HCT116 (cell line): Measurements from ENCODE around the gene LTBP1. TPM values are rescaled to one million over a fixed set of nuclear protein-coding genes. Genes with fewer than 3 reads are reported as not detected.

Experiments
- ATAC-seq: fragments of 200-7000 bp; cut with Tn5 transposase; 2 replicates; pipeline ENCODE4 v1.9.1; 2020; ENCODE audit warnings: mild to moderate bottlenecking, moderate library complexity
- BruUV-seq: library from RNA; stranded (reverse); fragments of 400-500 nt; replicated peaks from 2 replicates; lab custom pipeline; 2021; lab: Mats Ljungman, UMichigan
- CTCF ChIA-PET: fragments of 300-600 bp; sonication (Branson Sonifier 250); formaldehyde crosslinking; loops from one replicate; lab custom pipeline; 2021; ENCODE audit warnings: antibody characterized with exemption; lab: Charles Lee
- POLR2A ChIA-PET: fragments of 300-600, 350-600 bp; sonication (Branson Sonifier 250); formaldehyde crosslinking; loops from one replicate; lab custom pipeline; 2021; ENCODE audit warnings: antibody characterized with exemption; lab: Charles Lee
- RAD21 ChIA-PET, 2 experiments: fragments of 300-600 bp; sonication (Branson Sonifier 250); formaldehyde crosslinking; loops; one replicate each; lab custom pipeline; 2023; ENCODE audit warnings: low total read pairs in 2 of 2; ENCODE audit not compliant: uncharacterized antibody in 2 of 2, unreplicated experiment in 2 of 2, low non-redundant PET in 1 of 2; lab: Charles Lee
- DNase-seq: peaks from one replicate; pipeline ENCODE4 v3.0.0-alpha.2; 2010; ENCODE audit warnings: low read depth, low spot score
- H2AFZ ChIP-seq: fragments of 200-600 bp; shearing (Covaris generic), sonication (generic); 2 replicates; pipeline ENCODE4 v1.6.1; 2017; ENCODE audit warnings: low read depth, mixed run types, mixed read lengths, antibody characterized with exemption, low read length; ENCODE audit not compliant: poor library complexity, severe bottlenecking
- H3K27ac ChIP-seq: 2 replicates; pipeline ENCODE4 v1.5.1; 2012; ENCODE audit warnings: low read depth, low read length
- H3K27me3 ChIP-seq: fragments of 200-600 bp; sonication (generic); 2 replicates; pipeline ENCODE4 v1.6.1; 2016; ENCODE audit warnings: mixed run types, low read length, mixed read lengths; ENCODE audit not compliant: insufficient read depth
- H3K36me3 ChIP-seq, 2 experiments: fragments of 200-500 bp in 1 of 2; fragments of 200-600 bp in 1 of 2; sonication (Bioruptor generic) in 1 of 2; sonication (generic) in 1 of 2; 2 replicates each; pipeline versions ENCODE4 v1.5.1 to v1.6.1; 2014 to 2016; ENCODE audit warnings: low read length in 2 of 2, inconsistent platforms in 1 of 2, mixed read lengths in 1 of 2, mixed run types in 1 of 2; ENCODE audit not compliant: insufficient read depth in 2 of 2, control insufficient read depth in 1 of 2
- H3K4me1 ChIP-seq, 2 experiments: fragments of 200-600 bp in 1 of 2; sonication (generic) in 1 of 2; 2 replicates each; pipeline versions ENCODE4 v1.5.1 to v1.6.1; 2012 to 2017; ENCODE audit warnings: low read length in 2 of 2, inconsistent platforms in 1 of 2, mild to moderate bottlenecking in 1 of 2, mixed read lengths in 1 of 2, mixed run types in 1 of 2, moderate library complexity in 1 of 2; ENCODE audit not compliant: insufficient read depth in 2 of 2, control insufficient read depth in 1 of 2
- H3K4me2 ChIP-seq: fragments of 200-600 bp; sonication (generic); 2 replicates; pipeline ENCODE4 v1.6.1; 2017; ENCODE audit warnings: mixed run types, low read length, mixed read lengths
- H3K4me3 ChIP-seq, 2 experiments: fragments of 200-600 bp in 1 of 2; sonication (generic) in 1 of 2; replicated peaks in 1 of 2; 2 replicates each; pipeline ENCODE4 v1.5.1; 2011 to 2016; ENCODE audit warnings: low read length in 2 of 2, control low read depth in 1 of 2, low read depth in 1 of 2, mild to moderate bottlenecking in 1 of 2, mixed read lengths in 1 of 2, mixed run types in 1 of 2
- H3K79me2 ChIP-seq: fragments of 200-600 bp; sonication (generic); 2 replicates; pipeline ENCODE4 v1.6.1; 2017; ENCODE audit warnings: mild to moderate bottlenecking, mixed run types, low read length, moderate library complexity, mixed read lengths; ENCODE audit not compliant: insufficient read depth
- H3K9ac ChIP-seq: fragments of 200-600 bp; sonication (generic); 2 replicates; pipeline ENCODE4 v1.6.1; 2016; ENCODE audit warnings: low read length, mixed read lengths
- H3K9me2 ChIP-seq: fragments of 200-600 bp; sonication (generic), shearing (Covaris generic); 2 replicates; pipeline ENCODE4 v1.6.1; 2017; ENCODE audit warnings: mixed run types, mild to moderate bottlenecking, moderate library complexity; ENCODE audit not compliant: insufficient read depth
- H3K9me3 ChIP-seq, 2 experiments: fragments of 200-500 bp in 1 of 2; fragments of 200-600 bp in 1 of 2; sonication (Bioruptor generic) in 1 of 2; sonication (generic) in 1 of 2; 2 replicates each; pipeline ENCODE4 v1.6.1; 2014 to 2017; ENCODE audit warnings: low read length in 2 of 2, mixed read lengths in 2 of 2, inconsistent platforms in 1 of 2, low read depth in 1 of 2, mild to moderate bottlenecking in 1 of 2, mixed run types in 1 of 2, moderate library complexity in 1 of 2; ENCODE audit not compliant: control insufficient read depth in 1 of 2, insufficient read depth in 1 of 2
- H4K20me1 ChIP-seq: fragments of 200-600 bp; sonication (generic), shearing (Covaris generic); 2 replicates; pipeline ENCODE4 v1.6.1; 2017; ENCODE audit warnings: mixed run types, mild to moderate bottlenecking, moderate library complexity; ENCODE audit not compliant: insufficient read depth
- CBX3 ChIP-seq: IDR thresholded peaks from 2 replicates; pipeline ENCODE4 v1.6.1; 2012; ENCODE audit warnings: low read depth
- EGR1 ChIP-seq: IDR thresholded peaks from 2 replicates; pipeline ENCODE4 v1.6.1; 2012; ENCODE audit warnings: low read depth
- FOSL1 ChIP-seq: IDR thresholded peaks from 2 replicates; pipeline ENCODE4 v1.6.1; 2012; ENCODE audit warnings: low read depth
- RAD21 ChIP-seq: IDR thresholded peaks from 2 replicates; pipeline ENCODE4 v1.6.1; 2012; ENCODE audit warnings: low read depth, mild to moderate bottlenecking
- SRF ChIP-seq: IDR thresholded peaks from 2 replicates; pipeline ENCODE4 v1.6.1; 2012; ENCODE audit warnings: low read depth
- TCF7L2 ChIP-seq: IDR thresholded peaks from 2 replicates; pipeline ENCODE4 v1.7.0; 2011; ENCODE audit warnings: borderline replicate concordance, inconsistent platforms; ENCODE audit not compliant: insufficient read depth, insufficient read length; ENCODE audit errors: extremely low read depth
- YY1 ChIP-seq: IDR thresholded peaks from 2 replicates; pipeline ENCODE4 v1.6.1; 2011; ENCODE audit warnings: low read length, low read depth, moderate library complexity, mild to moderate bottlenecking; ENCODE audit not compliant: insufficient replicate concordance; ENCODE audit errors: extremely low read depth
- ZNF274 ChIP-seq: fragments of 200-500 bp; sonication (Bioruptor generic); IDR thresholded peaks from 2 replicates; pipeline ENCODE4 v1.6.1; 2014; ENCODE audit warnings: mild to moderate bottlenecking, low read depth, low read length, inconsistent platforms
- intact Hi-C: fragments of 100-400 bp; cut with micrococcal nuclease; formaldehyde crosslinking; loops from 2 replicates; pipeline ENCODE4 v1.10.0; 2022
- total RNA-seq: library from RNA; stranded (reverse); gene quantifications from one replicate; pipeline ENCODE4 v1.2.1, GENCODE V29; 2021; ENCODE audit not compliant: unreplicated experiment

Gene LTBP1
- total RNA-seq, 1 experiment from 2014 or later = 5.1 TPM

DNA sequence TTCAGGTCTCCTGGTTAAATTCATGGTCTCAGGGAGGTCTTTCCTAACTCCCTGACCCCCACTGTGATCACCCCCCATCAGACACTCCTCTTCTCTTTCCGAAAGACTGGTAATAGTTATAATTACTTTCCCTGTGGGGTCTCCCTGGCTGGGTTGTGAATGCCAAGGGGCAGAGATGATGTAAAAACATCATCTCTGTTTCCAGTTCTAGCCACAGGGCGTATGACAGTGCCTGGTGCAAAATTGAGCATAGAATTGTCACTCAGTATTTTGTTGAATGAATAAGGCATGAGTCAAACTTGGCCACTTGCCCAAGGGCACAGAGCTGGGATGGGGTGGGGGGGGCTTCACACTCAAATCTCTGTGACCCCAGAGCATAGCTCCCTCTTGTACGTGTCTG, 65.2 kb downstream of the LTBP1 start:
- Histone ChIP-seq H3K27ac (no peak overlapping the region), H3K9me2 (no peaks in the 10 kb centered on the region), H3K4me3 (no peak overlapping the region), H3K4me1 (peaks cover 0 to 33% of the 10 kb centered on the region in 2 experiments; a peak in 2 of 4 replicates), H4K20me1 (no peaks in the 10 kb centered on the region), H3K79me2 (no peaks in the 10 kb centered on the region), H3K4me2 (0 out of 2 replicates have a peak overlapping the region, but pooled peaks have one; percentile 12), H3K9ac (no peak overlapping the region), H3K27me3 (no peaks in the 10 kb centered on the region), H3K36me3 (no peaks in the 10 kb centered on the region), H3K9me3 (no peaks in the 10 kb centered on the region), H2AFZ (no peak overlapping the region)
- intact Hi-C loops = loop anchor here (5.0 kb wide), 1 partner anchor 460 kb away; no protein-coding TSS in a partner anchor
- ATAC-seq = no peak
- ChIA-PET RAD21 (no interaction called here), CTCF (interaction anchor here (0.7 kb wide), 1 partner anchor 368 kb away, joined by 3 read pairs; no protein-coding TSS in a partner anchor), POLR2A (no interaction called here)
- peak; percentile 46 for TF ChIP-seq FOSL1
- TF ChIP-seq ZNF274 = no peak
- no peak for DNase-seq
- BruUV-seq = no TSS peak

- ChIA-PET POLR2A (no interaction called here), RAD21 (no interaction called here), CTCF (no interaction called here)
- H4K20me1 ChIP-seq = no peaks in the 10 kb centered on the region
- H3K4me2 ChIP-seq = no peak overlapping the region
- H3K9me3 ChIP-seq = no peaks in the 10 kb centered on the region
- TF ChIP-seq CBX3 (no peak), RAD21 (no peak), ZNF274 (no peak), YY1 (no peak), TCF7L2 (no peak), EGR1 (no peak), SRF (no peak)
- H3K9me2 ChIP-seq = no peaks in the 10 kb centered on the region
- no peak for ATAC-seq
- H2AFZ ChIP-seq = no peak overlapping the region
- no TSS peak for BruUV-seq
- no peaks in the 10 kb centered on the region for H3K36me3 ChIP-seq
- H3K4me1 ChIP-seq = peaks cover 0 to 33% of the 10 kb centered on the region in 2 experiments; a peak in 2 of 4 replicates
- H3K9ac ChIP-seq = no peak overlapping the region
- no peaks in the 10 kb centered on the region for H3K27me3 ChIP-seq
- DNase-seq = no peak
- no peaks in the 10 kb centered on the region for H3K79me2 ChIP-seq
- no peak overlapping the region for H3K27ac ChIP-seq
- H3K4me3 ChIP-seq = no peak overlapping the region
- intact Hi-C loops = loop anchor here (5.0 kb wide), 1 partner anchor 461 kb away; no protein-coding TSS in a partner anchor
These were observed 66.9 kb downstream of the LTBP1 start for GRCh38 chr2:33013684-33014110.
